Fibroblast of the aortic adventitia (primary cell): ENCODE data around the gene SLC5A12. TPM values are rescaled to one million over a fixed set of nuclear protein-coding genes. Genes with fewer than 3 reads are reported as not detected.

Experiments used
- DNase-seq: peaks from one replicate; pipeline ENCODE4 v3.0.0-alpha.2; 2010; ENCODE audit warnings: low read depth
- H3K4me3 ChIP-seq: 2 replicates; pipeline ENCODE4 v1.5.1; 2011; ENCODE audit warnings: low read depth, mild to moderate bottlenecking, control low read depth, low read length, moderate library complexity
- total RNA-seq: library from RNA; depleted of rRNA; stranded (reverse); fragments of >200 nt; gene quantifications from 2 replicates; pipeline ENCODE4 v1.2.3, GENCODE V29; 2012; ENCODE audit warnings: low replicate concordance
- TF ChIP-seq, protein P1 (sequence below): IDR thresholded peaks from 2 replicates; pipeline ENCODE4 v1.5.1; 2011; ENCODE audit warnings: mild to moderate bottlenecking, low read length, control low read depth, inconsistent platforms; ENCODE audit not compliant: insufficient read depth

SLC5A12 gene
- total RNA-seq, 1 donor: 0.09 TPM

DNA sequence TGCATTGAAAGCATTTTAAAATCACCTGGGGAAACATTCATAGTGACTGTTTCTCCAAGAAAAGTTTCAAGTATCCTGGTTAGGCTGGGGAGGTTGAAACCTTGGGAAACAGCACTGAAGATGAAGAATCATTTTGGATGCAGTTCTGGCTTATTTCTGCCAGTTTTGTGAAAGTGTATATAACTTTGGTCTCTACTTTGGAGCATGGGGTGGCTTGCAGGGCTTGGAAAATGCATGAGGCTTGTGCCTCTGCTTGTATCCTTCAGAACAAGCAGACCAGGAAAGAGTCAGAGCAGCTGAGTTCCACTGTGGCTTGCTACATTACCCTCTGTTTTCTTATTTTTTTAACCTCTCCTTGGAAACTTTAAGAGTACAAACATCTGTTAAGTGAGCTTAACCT, 19.5 kb downstream of the SLC5A12 start:
- no peak for DNase-seq

DNA sequence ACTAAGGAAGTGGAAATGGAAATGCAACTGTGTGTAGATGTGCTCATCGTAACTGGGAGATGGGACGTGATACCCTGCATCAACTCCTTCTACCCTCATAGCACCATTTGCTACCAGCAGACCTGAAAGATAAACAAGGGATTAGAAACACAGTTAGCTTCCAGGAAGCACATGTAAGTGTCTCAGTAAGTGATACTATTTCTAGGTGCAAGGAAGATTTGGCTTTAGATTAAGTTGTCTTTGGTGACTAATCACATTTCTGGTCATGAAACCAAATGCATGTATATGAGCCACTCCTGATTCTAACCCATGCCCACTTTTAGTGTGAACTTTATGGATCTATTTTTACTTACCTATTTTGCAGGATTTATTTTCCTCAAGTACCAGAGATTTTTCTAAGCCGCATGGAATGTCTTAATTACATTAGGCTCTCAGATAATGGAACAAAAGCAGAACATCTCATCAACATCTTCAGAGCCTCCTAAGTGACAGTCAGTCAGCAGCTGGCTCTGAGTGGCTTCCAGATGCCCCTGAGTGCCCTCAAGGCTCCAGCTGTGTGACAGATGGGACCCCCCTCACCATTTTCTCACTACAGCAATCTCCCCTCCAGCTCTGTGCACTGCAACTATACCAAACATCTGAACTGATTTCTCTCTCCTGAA, 21.2 kb downstream of the SLC5A12 start:
- TF ChIP-seq, protein P1, sequence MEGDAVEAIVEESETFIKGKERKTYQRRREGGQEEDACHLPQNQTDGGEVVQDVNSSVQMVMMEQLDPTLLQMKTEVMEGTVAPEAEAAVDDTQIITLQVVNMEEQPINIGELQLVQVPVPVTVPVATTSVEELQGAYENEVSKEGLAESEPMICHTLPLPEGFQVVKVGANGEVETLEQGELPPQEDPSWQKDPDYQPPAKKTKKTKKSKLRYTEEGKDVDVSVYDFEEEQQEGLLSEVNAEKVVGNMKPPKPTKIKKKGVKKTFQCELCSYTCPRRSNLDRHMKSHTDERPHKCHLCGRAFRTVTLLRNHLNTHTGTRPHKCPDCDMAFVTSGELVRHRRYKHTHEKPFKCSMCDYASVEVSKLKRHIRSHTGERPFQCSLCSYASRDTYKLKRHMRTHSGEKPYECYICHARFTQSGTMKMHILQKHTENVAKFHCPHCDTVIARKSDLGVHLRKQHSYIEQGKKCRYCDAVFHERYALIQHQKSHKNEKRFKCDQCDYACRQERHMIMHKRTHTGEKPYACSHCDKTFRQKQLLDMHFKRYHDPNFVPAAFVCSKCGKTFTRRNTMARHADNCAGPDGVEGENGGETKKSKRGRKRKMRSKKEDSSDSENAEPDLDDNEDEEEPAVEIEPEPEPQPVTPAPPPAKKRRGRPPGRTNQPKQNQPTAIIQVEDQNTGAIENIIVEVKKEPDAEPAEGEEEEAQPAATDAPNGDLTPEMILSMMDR: no peak
- DNase-seq: no peak
- no peak overlapping the region for H3K4me3 ChIP-seq

More for the DNA sequence above, 19.5 kb downstream of the SLC5A12 start:
- TF ChIP-seq, protein P1: no peak
- H3K4me3 ChIP-seq: no peak overlapping the region

DNA sequence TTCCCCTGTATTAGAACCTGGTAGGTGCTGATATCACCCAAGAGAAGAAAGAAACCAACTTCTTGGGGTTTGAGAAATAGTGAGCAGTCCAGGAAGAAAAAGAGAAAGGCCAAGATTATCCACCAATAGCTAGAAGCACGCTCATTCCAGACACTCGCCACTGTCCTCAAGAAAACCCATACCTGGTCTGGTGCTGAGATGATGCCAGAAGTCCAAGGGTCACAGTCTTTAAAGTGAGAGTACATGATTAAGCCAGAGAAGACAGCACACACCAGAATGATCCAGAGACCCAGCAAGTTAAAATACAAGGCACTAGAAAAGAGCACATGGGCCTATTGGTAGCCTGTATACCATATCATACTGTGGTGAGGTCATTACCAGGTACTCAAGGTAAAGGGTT, 23.6 kb downstream of the SLC5A12 start:
- TF ChIP-seq, protein P1: no peak
- H3K4me3 ChIP-seq: no peak overlapping the region
- DNase-seq: no peak

DNA sequence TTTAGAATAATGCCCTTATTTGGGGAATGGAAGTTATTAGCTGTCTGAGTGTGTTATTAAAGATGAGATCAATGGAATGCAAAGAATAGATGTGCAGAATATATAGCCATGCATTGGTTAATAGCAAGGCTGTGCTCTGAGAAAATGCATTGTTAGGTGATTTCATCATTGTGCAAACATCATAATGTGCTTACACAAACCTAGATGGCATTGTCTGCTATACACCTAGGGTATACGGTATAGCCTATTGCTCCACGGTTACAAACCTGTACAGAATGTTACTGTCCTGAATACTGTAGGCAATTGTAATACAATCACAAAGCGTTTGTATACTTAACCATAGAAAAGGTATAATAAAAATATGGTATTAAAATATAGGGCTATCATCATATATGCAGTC, 25.5 kb downstream of the SLC5A12 start:
- TF ChIP-seq, protein P1: no peak
- H3K4me3 ChIP-seq: no peak overlapping the region
- no peak for DNase-seq

DNA sequence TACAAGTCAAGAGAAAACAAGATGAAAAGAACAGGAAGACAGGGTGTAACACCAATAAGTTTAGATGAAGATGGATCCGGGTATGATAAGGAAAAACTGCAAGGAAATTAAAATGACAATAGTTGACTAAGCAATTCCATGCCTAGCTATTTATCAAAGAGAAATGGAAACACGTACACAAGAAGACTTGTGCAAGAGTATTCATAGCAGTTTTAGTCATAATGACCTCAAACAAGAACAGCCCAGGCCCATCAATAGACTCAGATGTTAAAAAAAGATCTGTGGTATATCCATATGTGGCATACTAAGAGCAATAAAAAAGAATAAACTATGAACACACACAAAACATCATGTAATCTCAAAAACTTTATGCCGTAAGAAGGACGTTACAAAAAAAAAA, 33.2 kb downstream of the SLC5A12 start:
- H3K4me3 ChIP-seq: no peak overlapping the region
- no peak for DNase-seq
- TF ChIP-seq, protein P1: no peak

DNA sequence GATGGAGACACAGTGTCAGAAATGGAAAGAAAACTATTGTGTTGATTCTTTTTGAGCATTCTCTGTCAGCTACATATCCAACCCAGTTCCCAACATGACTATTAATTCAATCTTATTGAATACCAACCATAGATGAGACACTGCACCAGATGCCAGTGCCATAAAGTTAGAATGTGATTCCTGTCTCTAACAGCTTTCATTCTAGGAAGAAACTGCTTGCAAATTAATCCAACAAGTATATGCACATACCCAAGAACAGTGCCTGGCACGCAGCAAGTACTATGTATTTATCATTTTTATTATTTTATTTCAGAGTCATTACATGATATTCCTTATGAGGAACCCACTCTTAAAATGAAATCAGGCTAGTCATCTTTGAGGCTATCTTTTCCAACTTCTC, 34.5 kb downstream of the SLC5A12 start:
- no peak for DNase-seq
- TF ChIP-seq, protein P1: no peak
- H3K4me3 ChIP-seq: no peak overlapping the region

DNA sequence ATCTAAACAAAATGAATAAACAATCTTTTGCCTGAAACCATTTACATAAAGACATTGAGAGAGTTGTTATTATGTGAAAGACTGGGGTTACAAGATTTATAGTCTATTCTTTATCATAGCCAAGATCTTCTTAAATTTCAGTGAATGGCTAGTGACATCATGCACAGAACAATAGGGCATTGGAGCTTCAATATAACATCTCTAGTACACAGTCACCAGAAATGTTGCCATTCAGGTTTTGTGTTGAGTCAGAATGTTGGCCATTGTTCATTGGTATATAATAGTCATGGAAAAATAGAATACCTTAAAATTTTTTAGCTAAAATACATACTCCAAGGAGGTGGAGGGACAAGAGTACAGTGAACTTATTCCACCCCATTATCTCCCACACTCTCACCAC, 44.3 kb downstream of the SLC5A12 start:
- no peak overlapping the region for H3K4me3 ChIP-seq
- TF ChIP-seq, protein P1: no peak
- DNase-seq: peak; percentile 16
